K562 (cell line): Measurements from ENCODE around the gene ARHGAP18. TPM values are rescaled to one million over a fixed set of nuclear protein-coding genes. Genes with fewer than 3 reads are reported as not detected.

Experiments used
- CCNT2 ChIP-seq: IDR thresholded peaks from 2 replicates; pipeline ENCODE4 v1.6.1; 2011; ENCODE audit warnings: borderline replicate concordance, low read depth, mild to moderate bottlenecking, moderate library complexity, mixed read lengths, low read length; ENCODE audit not compliant: insufficient read length; ENCODE audit errors: extremely low read depth
- ELF1 ChIP-seq: fragments of 200-800 bp; sonication (Bioruptor generic); IDR thresholded peaks from 2 replicates; pipeline ENCODE4 v1.6.1; 2016; ENCODE audit warnings: missing genetic modification characterization, missing compliant biosample characterization
- MAFG ChIP-seq: fragments of 450-650 bp; conservative IDR thresholded peaks from 2 replicates; pipeline ENCODE4 v1.6.1; 2016; ENCODE audit warnings: missing genetic modification characterization, missing compliant biosample characterization
- MGA ChIP-seq: fragments of 450-650 bp; IDR thresholded peaks from 2 replicates; pipeline ENCODE4 v1.6.1; 2016; ENCODE audit warnings: mild to moderate bottlenecking, moderate library complexity
- PTTG1 ChIP-seq: fragments of 450-650 bp; IDR thresholded peaks from 2 replicates; pipeline ENCODE4 v1.6.1; 2016; ENCODE audit warnings: low read depth, mild to moderate bottlenecking, missing genetic modification characterization, missing compliant biosample characterization
- ZNF232 ChIP-seq: sonication (generic); formaldehyde crosslinking; IDR thresholded peaks from 2 replicates; pipeline ENCODE4 v1.8.0; 2022; ENCODE audit warnings: mild to moderate bottlenecking, missing genetic modification reagents
- polyA plus RNA-seq, 8 experiments: library from polyadenylated mRNA; depleted of rRNA in 4 of 8; stranded (reverse) in 5 of 8; unstranded in 3 of 8; fragments of >200 nt; fragmentation: Nextera tagmentation in 2 of 8; fragmentation: Illumina TruSeq in 1 of 8; extraction: Ambion mirVana in 2 of 8; extraction: Trizol in 1 of 8; gene quantifications; 2 replicates each; pipeline versions ENCODE4 v1.2.1 to v1.2.3, GENCODE V29; 2011 to 2014; ENCODE audit warnings: inconsistent platforms in 1 of 8, missing spikeins in 1 of 8
- total RNA-seq, 7 experiments: library from RNA; depleted of rRNA in 6 of 7; stranded (reverse); fragments of >200 nt in 6 of 7; fragmentation: Illumina TruSeq in 2 of 7; extraction: Trizol in 2 of 7; gene quantifications; 2 replicates each; pipeline versions ENCODE4 v1.2.1 to v1.2.3, GENCODE V29; 2011 to 2021; ENCODE audit warnings: low replicate concordance in 1 of 7

The ARHGAP18 gene
- total and polyA plus RNA-seq, 9 of the 15 experiments (the other 6 are each of a cell fraction or from before 2014, with no cell fraction given) = 13.3 to 29.7 (median 21.1) TPM

- TF ChIP-seq MGA = no peak
- no peak for TF ChIP-seq PTTG1 (tag)
- TF ChIP-seq MAFG (tag) = no peak
- TF ChIP-seq CCNT2 = no peak
- no peak for TF ChIP-seq ELF1 (tag)
- TF ChIP-seq ZNF232 (CRISPR knock-in tag) = no peak
Observed at GRCh38 chr6:129552413-129552812, 157.6 kb downstream of the ARHGAP18 start (continued).
